HG03460 (cell line): ENCODE measurements around the gene HSPA1L.
"Not testable (repeated sequence)": the region's sequence is repeated elsewhere in the genome, so short reads cannot be mapped to it uniquely, and the experiment has no call there.

Experiments used
- ATAC-seq: cut with Tn5 transposase; IDR thresholded peaks from one replicate; pipeline ENCODE4 v1.9.1; 2021; ENCODE audit not compliant: unreplicated experiment

HSPA1L gene

DNA sequence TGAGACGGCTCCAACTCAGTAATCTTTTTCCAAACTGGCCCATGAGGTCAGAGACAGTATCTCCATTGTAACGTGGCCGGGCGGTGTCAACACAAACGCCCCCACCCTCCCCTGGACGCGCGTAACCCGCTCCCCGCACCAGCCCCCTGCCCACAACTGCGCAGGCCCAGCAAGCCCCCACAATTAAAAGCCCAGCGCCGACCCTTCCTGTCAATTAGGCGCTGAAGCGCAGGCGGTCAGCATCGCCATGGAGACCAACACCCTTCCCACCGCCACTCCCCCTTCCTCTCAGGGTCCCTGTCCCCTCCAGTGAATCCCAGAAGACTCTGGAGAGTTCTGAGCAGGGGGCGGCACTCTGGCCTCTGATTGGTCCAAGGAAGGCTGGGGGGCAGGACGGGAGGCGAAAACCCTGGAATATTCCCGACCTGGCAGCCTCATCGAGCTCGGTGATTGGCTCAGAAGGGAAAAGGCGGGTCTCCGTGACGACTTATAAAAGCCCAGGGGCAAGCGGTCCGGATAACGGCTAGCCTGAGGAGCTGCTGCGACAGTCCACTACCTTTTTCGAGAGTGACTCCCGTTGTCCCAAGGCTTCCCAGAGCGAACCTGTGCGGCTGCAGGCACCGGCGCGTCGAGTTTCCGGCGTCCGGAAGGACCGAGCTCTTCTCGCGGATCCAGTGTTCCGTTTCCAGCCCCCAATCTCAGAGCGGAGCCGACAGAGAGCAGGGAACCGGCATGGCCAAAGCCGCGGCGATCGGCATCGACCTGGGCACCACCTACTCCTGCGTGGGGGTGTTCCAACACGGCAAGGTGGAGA lies at the start of gene HSPA1L, which contains the start of gene HSPA1A:
TSS of gene HSPA1L (minus strand) at position 259 of the 814 bp plus-strand sequence. CDS start 3,311 bp downstream, outside the sequence.
TSS of gene HSPA1A (plus strand) at position 519 of the 814 bp plus-strand sequence. CDS start at position 733, 214 bp downstream.
- ATAC-seq, result peak; percentile 39

DNA sequence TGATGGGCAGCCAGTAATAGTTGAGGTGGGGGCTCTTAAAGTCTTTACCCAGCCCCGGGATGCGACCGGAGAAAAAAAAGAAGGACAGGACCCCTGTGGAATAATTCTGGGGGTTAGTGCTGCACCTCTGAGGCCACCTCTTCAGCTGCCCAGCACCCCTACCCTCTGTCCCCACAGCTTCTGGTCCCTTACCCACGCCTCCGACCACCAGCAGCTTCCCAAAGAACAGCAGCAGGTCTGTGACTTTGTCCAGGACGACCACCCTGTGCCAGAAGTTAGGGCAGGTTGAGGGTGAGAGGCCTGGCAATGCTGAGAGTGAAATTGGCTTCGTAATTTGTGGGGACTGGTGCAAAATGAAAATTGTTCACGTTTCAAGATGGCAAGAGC lies 49.7 kb upstream of the HSPA1L start:
- no peak for ATAC-seq

DNA sequence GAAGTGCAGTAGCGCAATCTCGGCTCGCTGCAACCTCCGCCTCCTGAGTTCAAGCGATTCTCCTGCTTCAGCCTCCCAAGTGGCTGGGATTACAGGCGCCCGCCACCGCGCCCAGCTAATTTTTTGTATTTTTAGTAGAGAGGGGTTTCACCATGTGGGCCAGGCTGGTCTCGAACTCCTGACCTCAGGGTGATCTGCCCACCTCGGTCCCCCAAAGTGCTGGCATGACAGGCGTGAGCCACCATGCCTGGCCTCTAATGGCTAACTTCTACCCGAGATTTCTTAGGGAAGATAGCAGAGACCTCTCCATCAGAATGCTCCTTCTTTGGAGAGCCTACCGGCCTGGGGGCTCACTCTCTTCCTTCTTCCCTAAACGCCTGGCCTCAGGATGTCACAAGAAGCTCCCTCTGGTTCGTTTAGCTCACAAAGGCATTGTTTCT lies 49.1 kb upstream of the HSPA1L start:
- not testable (repeated sequence) for ATAC-seq

DNA sequence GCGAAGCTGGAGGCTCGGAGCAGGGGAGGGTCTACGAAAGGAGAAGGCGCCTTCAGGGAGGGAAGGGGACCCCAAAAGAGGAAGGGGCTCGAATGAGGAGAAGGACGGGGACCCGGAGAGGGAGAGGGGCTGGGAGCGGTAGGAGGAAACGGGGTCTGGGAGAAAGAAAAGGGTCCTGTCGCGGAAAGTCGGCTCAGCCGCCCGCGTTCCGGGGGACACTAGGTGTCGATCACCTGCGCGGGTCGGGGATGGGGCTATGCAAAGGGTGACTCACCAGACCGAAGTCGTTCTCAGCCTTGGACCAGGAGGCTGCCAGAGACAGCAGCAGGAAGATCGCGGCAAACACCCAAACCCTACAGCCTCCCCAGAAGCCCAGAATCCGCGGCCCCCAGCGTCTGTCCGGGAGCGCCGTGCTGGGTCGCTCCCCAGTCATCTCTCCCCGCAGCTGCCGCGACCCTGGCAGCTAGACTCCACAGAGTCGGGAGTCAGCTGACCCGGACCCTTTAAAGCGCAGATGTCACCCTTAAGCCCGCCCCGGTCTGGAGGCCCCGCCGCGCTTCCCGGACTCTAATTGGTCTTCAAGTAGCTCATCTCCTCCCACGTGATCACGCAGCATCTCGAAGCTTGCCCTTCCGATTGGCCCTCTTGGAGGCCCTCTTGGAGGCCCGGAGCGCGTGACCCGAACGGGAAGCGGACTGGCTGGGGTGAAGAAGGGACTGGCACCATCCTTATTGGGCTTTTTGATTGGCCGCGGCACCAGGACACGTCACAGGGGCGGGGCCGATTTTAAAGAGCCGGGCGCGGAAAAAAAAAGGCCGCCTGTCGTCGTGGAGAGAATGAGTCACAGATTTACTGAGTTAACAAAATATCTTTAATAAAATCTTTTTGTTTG lies 47.5 kb upstream of the HSPA1L start, which contains the start of gene NEU1:
TSS of gene NEU1 (minus strand) at position 478 of the 892 bp plus-strand sequence. CDS start at position 433, 45 bp downstream.
- peak; percentile 88 for ATAC-seq

DNA sequence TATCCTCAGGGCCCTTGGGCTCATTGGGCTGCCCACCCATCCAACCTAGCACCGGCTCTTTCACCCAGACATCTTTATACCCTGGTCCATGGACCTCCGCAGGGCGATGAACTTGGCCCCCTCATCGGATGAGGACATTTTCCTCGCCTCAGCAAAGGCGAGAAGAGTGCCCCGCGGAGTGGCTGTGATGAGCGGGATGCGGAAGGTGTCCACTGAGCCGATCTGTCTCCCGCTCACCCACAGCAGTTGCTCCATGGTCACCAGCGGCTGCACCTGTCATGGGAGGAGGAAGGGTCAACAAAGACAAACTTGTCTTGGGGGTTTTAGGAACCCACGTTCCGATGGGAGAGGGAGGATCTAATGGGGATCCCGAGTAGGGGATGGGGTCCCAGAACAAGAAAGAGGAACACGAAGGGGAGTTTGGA lies 46.8 kb upstream of the HSPA1L start:
- no peak for ATAC-seq

DNA sequence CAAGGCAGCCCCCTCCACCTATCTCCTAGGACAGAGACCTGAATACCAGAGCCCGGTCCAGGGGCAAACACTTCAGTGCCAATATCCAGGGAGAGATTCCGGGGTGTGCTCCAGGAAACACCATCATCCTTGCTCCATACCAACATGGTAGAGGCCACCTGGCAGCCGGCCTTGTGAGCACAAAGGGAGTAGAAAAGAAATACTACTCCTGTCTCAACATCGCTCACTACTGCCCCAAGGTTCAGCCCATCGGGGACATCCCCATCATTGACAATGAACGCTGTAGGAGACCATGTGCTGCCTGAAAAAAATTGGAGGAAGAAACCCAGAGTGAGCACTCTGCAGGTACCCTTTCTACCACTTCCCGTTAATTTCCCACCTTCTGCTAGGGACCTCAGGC lies 46.1 kb upstream of the HSPA1L start:
- ATAC-seq, result no peak

DNA sequence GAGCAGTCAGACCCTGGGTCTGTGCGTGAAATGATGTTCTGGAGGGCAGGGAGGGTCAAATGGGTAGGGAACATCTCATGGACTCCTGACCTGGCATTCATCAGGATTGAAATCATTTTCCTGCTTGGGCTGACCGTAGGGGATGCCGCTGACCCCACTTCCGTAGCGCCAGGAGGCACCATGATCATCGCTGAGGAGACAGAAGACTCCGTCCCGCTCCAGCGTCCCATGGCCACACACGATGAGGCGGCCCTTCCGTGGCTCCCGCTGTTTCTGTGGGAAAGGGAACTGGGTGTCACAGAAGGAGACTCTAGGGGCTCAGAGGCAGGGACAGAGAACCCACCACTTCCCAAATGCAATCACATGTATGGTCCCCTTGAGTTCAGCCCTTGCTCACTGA lies 45.3 kb upstream of the HSPA1L start:
- no peak for ATAC-seq

DNA sequence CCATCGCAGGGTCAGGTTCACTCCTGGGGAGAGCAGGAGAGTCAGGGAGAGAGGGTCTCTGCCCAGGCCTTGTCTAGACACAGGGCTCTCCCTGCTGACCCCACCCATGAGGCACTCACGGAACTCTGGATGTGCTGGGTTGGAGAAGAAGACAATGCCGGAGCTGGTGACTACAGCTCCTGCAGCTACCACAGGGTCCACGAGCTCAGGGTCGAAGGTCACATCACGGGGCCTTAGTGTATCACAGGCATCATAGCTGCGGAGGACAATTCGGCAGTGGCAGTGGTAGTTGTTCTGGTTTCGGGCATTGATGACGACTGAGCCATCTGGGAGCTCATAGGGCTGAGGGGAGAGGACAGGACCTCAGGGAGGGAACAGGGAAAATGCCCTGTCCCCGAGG lies 44.8 kb upstream of the HSPA1L start:
- ATAC-seq, result no peak

DNA sequence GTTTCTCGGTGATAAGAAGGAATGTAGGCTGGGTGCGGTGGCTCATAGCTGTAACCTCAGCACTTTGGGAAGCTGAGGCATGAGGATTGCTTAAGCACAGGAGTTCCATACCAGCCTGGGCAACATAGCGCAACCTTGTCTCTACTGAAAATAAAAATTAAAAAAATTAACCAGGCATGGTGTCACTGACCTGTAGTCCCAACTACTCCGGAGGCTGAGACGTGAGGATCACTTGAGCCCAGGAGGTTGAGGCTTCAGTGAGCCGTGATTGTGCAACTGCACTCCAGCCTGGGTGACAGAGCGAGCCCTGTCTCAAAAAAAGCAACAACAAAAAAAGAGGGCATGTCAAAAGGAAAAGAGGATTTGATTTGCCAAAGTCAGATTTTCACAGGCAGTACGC lies 43.6 kb upstream of the HSPA1L start:
- ATAC-seq, result no peak

DNA sequence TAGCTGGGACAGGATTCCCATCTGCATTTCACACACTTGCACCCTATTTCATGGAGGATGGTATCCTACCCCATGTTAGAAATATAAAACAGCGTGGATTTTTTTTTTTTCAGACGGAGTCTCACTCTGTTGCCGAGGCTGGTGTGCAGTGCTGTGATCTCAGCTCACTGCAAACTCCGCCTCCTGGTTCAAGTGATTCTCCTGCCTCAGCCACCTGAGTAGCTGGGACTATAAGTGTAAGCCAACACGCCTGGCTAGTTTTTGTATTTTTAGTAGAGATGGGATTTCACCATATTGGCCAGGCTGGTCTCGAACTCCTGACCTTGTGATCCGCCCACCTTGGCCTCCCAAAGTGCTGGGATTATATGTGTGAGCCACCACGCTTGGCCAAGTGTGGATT lies 42.7 kb upstream of the HSPA1L start:
- ATAC-seq, result not testable (repeated sequence)

DNA sequence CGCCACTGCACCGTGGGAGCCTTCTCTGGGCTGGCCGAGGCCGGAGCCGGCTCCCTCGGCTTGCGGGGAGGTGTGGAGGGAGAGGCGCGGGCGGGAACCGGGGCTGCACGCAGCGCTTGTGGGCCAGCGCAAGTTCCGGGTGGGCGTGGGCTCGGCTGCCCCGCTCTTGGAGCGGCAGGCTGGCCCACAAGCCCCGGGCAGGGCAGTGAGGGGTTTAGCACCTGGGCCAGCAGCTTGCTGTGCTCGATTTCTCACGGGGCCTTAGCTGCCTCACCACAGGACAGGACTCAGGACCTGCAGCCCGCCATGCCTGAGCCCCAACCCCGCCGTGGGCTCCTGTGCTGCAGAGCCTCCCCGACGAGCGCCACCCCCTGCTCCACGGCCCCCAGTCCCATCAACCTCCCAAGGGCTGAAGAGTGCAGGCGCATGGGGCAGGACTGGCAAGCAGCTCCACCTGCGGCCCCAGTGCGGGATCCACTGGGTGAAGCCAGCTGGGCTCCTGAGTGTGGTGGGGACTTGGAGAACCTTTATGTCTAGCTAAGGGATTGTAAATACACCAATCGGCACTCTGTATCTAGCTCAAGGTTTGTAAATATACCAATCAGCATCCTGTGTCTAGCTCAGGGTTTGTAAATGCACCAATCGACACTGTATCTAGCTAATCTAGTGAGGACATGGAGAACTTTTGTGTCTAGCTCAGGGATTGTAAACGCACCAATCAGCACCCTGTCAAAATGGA lies 37.1 kb upstream of the HSPA1L start:
- ATAC-seq, result not testable (repeated sequence)

DNA sequence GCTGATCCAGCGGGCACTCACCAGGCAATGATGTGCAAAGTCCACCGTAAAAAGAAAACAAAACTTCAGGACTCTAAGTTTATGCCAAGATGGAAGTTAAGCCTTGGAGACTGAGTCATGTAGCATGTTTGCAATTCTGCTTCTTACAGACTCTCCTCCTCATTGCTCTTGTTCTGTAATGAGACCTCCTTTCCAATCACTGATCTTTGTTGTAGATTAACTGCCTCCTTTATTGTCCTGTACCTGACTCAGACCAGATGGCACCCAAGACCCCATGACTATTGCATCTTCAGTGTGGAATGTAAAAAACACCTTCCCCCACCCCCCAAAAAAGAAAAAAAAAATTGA lies 36.4 kb upstream of the HSPA1L start:
- ATAC-seq, result no peak

DNA sequence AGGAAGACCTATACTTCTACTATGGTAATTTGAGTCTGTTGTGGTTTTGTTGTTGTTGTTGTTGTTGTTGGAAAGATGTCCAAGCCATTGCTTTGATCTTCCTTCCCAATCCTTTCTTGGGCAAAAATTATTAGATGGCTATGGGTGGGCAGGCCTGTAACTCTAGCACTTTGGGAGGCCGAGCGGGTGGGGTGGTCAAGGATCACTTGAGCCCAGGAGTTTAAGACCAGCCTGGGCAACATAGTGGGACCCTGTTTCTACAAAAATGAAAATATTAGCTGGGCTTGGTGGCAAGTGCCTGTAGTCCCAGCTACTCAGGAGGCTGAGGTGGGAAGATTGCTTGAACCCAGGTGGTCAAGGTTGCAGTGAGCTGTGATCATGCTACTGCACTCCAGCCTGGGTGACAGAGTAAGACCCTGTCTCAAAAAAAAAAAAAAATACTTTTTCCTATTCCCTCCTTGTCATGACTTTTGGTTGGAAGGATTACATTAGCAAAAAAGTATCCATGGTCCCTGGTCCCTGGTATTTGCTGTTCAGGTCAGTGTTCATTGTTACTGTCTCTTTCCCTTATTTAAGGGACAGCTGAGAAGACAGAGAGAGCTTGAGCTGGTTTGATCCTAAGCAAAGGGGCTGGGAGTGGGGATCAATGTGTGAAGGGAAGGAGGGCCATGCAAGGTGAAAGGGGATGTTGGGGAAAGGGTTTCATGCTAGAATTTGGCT lies 35.8 kb upstream of the HSPA1L start:
- no peak for ATAC-seq

DNA sequence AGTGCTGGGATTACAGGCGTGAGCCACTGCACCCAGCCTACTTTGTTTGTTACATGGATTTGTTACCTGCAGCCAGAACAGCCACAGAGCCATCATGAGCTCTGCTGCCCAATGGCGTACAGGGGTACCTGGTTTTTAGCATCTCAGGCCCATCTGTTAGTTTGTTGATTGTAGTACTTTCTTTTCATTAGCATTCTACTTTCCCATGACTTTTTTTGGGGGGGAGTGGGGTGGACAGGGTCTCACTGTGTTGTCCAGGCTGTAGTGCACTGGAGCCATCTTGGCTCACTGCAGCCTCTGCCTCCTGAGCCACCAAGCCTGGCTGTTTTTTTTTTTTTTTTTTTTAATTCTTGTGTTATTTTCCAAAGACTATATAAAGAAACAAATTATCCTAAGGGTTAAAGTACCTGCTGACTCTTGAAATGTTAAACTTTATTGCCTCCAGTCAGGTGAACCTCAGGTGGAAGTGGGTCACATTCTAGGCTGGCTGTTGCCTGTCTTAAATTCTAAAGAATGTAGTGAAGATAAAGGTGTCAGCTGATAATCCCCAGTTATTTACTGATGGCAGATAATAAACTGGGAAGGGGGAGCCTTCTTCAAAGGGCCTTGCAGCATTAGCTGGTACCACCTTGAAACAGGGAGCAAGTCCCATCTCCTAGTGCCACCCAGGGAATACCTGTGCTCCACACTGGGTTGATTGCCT lies 32.3 kb upstream of the HSPA1L start:
- ATAC-seq, result no peak

DNA sequence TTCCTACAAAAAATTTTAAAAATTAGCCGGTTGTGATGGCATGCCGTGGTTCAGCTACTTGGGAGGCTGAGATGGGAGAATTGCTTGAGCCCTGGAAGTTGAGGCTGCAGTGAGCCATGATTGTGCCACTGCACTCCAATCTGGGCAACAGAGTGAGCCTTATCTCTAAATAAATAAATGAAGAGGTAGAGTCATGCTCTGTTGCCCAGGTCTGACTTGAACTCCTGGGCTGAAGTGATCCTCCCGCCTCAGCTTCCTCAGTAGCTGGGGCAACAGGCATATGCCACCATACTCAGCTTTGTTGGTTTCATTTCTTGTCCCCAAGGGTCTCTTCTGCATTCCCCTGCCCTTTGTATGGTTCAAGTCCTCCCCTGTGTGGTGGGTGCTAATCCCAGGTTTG lies 29.4 kb upstream of the HSPA1L start:
- ATAC-seq, result no peak

DNA sequence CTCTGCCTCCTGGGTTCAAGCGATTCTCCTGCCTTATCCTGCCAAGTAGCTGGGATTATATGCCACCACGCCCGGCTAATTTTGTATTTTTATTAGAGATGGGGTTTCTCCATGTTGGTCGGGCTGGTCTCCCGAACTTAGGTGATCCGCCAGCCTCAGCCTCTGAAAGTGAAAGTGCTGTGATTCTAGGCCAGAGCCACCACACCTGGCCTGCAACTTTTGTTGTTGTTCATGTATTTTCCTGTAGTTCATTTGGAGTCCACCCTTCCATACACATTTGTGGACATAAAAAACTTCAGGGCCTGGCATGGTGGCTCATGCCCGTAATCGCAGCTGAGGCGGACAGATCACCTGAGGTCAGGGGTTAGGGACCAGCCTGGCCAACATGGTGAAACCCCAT lies 27.0 kb upstream of the HSPA1L start:
- no peak for ATAC-seq

DNA sequence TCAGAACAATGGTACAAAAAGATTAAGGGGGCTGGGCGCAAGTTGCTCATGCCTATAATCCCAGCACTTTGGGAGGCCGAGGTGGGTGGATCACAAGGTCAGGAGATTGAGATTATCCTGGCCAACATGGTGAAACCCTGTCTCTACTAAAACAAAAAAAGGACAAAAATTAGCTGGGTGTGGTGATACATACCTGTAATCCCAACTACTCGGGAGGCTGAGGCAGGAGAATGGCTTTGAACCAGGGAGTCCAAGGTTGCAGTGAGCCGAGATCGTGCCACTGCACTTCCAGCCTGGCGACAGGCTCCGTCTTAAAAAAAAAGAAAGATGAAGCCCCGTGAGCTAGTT lies 24.7 kb upstream of the HSPA1L start:
- not testable (repeated sequence) for ATAC-seq

DNA sequence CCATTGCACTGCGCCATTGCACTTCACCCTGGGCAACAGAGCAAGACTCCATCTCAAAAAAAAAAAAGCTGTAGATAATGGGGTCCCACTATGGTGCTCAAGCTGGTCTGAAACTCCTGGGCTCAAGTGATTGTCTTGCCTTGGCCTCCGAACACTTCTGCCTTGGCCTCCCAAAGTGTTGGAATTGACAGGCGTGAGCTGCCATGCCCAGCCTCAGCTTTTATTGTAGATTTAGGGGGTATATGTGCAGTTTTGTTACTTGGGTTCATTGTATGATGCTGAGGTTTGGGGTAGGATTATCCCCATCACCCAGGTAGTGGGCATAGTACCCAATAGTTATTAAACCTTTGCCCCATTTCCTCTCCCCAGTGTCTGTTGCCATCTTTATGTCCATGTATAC lies 23.9 kb upstream of the HSPA1L start:
- no peak for ATAC-seq

DNA sequence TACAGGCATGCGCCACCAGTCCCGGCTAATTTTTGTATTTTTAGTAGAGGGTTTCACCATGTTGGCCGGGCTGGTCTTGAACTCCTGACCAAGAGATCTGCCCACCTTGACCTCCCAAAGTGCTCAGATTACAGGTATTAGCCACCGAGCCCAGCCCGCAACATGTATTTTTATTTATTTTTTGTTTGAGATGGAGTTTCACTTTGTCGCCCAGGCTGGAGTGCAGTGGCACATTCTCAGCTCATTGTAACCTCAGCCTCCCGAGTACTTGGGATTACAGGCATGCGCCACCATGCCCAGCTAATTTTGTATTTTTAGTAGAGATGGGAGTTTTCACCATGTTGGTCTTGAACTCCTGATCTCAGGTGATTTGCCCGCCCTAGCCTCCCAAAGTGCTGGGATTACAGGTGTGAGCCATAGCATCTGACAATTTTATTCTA lies 23.1 kb upstream of the HSPA1L start:
- ATAC-seq, result not testable (repeated sequence)
